SK-N-SH (cell line): ENCODE results near the gene DLEU7. TPM values are rescaled to one million over a fixed set of nuclear protein-coding genes. Genes with fewer than 3 reads are reported as not detected.

Source experiments
- CTCF ChIA-PET: fragments of 300-600, 350-600 bp; formaldehyde crosslinking; extraction: SDS; loops from one replicate; lab custom pipeline; 2021; lab: Yijun Ruan, JAX
- POLR2A ChIA-PET: fragments of 350-600 bp; sonication (Branson Sonifier 250); formaldehyde crosslinking; extraction: SDS; loops from one replicate; lab custom pipeline; 2020; ENCODE audit warnings: antibody characterized with exemption, inconsistent platforms; lab: Yijun Ruan, JAX
- DNase-seq: peaks from one replicate; pipeline ENCODE4 v3.0.0; 2012
- H2AFZ ChIP-seq: fragments of 200-600 bp; sonication (generic); 2 replicates; pipeline ENCODE4 v1.8.1; 2016; ENCODE audit warnings: antibody characterized with exemption, mild to moderate bottlenecking, low read depth
- H3F3A ChIP-seq: fragments of 200-600 bp; sonication (generic); replicated peaks from 2 replicates; pipeline ENCODE3; 2016; ENCODE audit warnings: antibody characterized with exemption, mild to moderate bottlenecking; ENCODE audit not compliant: insufficient read depth
- H3K27ac ChIP-seq, 2 experiments: fragments of 200-500 bp in 1 of 2; fragments of 200-600 bp in 1 of 2; sonication (Bioruptor generic) in 1 of 2; sonication (generic), shearing (Covaris generic) in 1 of 2; 2 replicates each; pipeline versions ENCODE4 v1.5.1 to v1.6.1; 2014 to 2016; ENCODE audit warnings: low read depth in 2 of 2, inconsistent platforms in 1 of 2, low read length in 1 of 2, mild to moderate bottlenecking in 1 of 2, mixed read lengths in 1 of 2
- H3K27me3 ChIP-seq: fragments of 200-600 bp; sonication (generic), shearing (Covaris generic); 2 replicates; pipeline ENCODE4 v1.6.1; 2016; ENCODE audit warnings: mixed run types; ENCODE audit not compliant: insufficient read depth
- H3K36me3 ChIP-seq, 2 experiments: fragments of 200-500 bp in 1 of 2; fragments of 200-600 bp in 1 of 2; sonication (Bioruptor generic) in 1 of 2; sonication (generic) in 1 of 2; replicated peaks in 1 of 2; 2 replicates each; pipeline versions ENCODE3 to v1.5.1; 2014 to 2016; ENCODE audit warnings: low read length in 1 of 2, mild to moderate bottlenecking in 1 of 2; ENCODE audit not compliant: insufficient read depth in 2 of 2, control insufficient read depth in 1 of 2
- H3K4me1 ChIP-seq, 2 experiments: fragments of 200-500 bp in 1 of 2; fragments of 200-600 bp in 1 of 2; sonication (Bioruptor generic) in 1 of 2; sonication (generic), shearing (Covaris generic) in 1 of 2; 2 replicates each; pipeline versions ENCODE4 v1.5.1 to v1.6.1; 2014 to 2016; ENCODE audit warnings: low read depth in 1 of 2, low read length in 1 of 2, mixed run types in 1 of 2; ENCODE audit not compliant: insufficient read depth in 2 of 2, control insufficient read depth in 1 of 2
- H3K4me2 ChIP-seq: fragments of 200-600 bp; sonication (generic), shearing (Covaris generic); 2 replicates; pipeline ENCODE4 v1.6.1; 2017; ENCODE audit warnings: mixed run types
- H3K4me3 ChIP-seq, 2 experiments: fragments of 200-500 bp in 1 of 2; fragments of 200-600 bp in 1 of 2; sonication (Bioruptor generic) in 1 of 2; sonication (generic), shearing (Covaris generic) in 1 of 2; 2 replicates each; pipeline versions ENCODE4 v1.5.1 to v1.8.1; 2014 to 2016; ENCODE audit warnings: low read depth in 2 of 2, inconsistent platforms in 1 of 2, low read length in 1 of 2, mild to moderate bottlenecking in 1 of 2, mixed read lengths in 1 of 2, moderate library complexity in 1 of 2
- H3K79me2 ChIP-seq: fragments of 200-600 bp; sonication (generic); 2 replicates; pipeline ENCODE4 v1.8.1; 2017; ENCODE audit warnings: mild to moderate bottlenecking; ENCODE audit not compliant: insufficient read depth
- H3K9ac ChIP-seq: fragments of 200-600 bp; sonication (generic); 2 replicates; pipeline ENCODE4 v1.6.1; 2017; ENCODE audit warnings: mixed run types
- H3K9me2 ChIP-seq: fragments of 200-600 bp; sonication (generic); 2 replicates; pipeline ENCODE4 v1.6.1; 2017; ENCODE audit warnings: mixed run types
- H3K9me3 ChIP-seq: fragments of 200-600 bp; sonication (generic); 2 replicates; pipeline ENCODE4 v1.6.1; 2017; ENCODE audit warnings: mixed run types, mild to moderate bottlenecking, moderate library complexity
- H4K20me1 ChIP-seq: fragments of 200-600 bp; sonication (generic); 2 replicates; pipeline ENCODE4 v1.6.1; 2017; ENCODE audit warnings: mild to moderate bottlenecking, mixed run types; ENCODE audit not compliant: insufficient read depth
- CHD2 ChIP-seq: fragments of 150-350 bp; IDR thresholded peaks from 2 replicates; pipeline ENCODE4 v1.6.1; 2018; ENCODE audit warnings: low read length; ENCODE audit not compliant: partially characterized antibody
- EZH2phosphoT487 ChIP-seq: fragments of 200-600 bp; sonication (generic); IDR thresholded peaks from 2 replicates; pipeline ENCODE4 v1.6.1; 2017; ENCODE audit warnings: low read depth, mixed run types, mild to moderate bottlenecking, antibody characterized with exemption, moderate library complexity, borderline replicate concordance
- IRF3 ChIP-seq: fragments of 150-350 bp; IDR thresholded peaks from 2 replicates; pipeline ENCODE4 v1.6.1; 2016; ENCODE audit warnings: mild to moderate bottlenecking, low read depth, low read length
- MEF2A ChIP-seq: IDR thresholded peaks from 2 replicates; pipeline ENCODE4 v1.4.0; 2012; ENCODE audit warnings: low read depth, borderline replicate concordance
- MXI1 ChIP-seq: IDR thresholded peaks from 2 replicates; pipeline ENCODE4 v1.6.1; 2012; ENCODE audit warnings: mild to moderate bottlenecking, low read depth, low read length, improper control_type of control experiment
- NRF1 ChIP-seq: IDR thresholded peaks from 2 replicates; pipeline ENCODE4 v1.6.1; 2012; ENCODE audit warnings: low read depth, mild to moderate bottlenecking, low read length
- RAD21 ChIP-seq: IDR thresholded peaks from 2 replicates; pipeline ENCODE4 v1.6.1; 2012; ENCODE audit warnings: mild to moderate bottlenecking, low read length
- REST ChIP-seq: IDR thresholded peaks from 2 replicates; pipeline ENCODE4 v1.6.1; 2012; ENCODE audit warnings: mild to moderate bottlenecking, low read depth, low read length, moderate library complexity
- RXRA ChIP-seq: IDR thresholded peaks from 2 replicates; pipeline ENCODE4 v1.4.0; 2012; ENCODE audit warnings: low read depth, mild to moderate bottlenecking, borderline replicate concordance
- SIN3A ChIP-seq: IDR thresholded peaks from 2 replicates; pipeline ENCODE4 v1.6.1; 2012; ENCODE audit warnings: low read depth, mild to moderate bottlenecking, low read length, moderate library complexity, borderline replicate concordance
- TAF1 ChIP-seq: IDR thresholded peaks from 2 replicates; pipeline ENCODE4 v1.6.1; 2012; ENCODE audit warnings: low read depth, mild to moderate bottlenecking, low read length, moderate library complexity, borderline replicate concordance
- TCF12 ChIP-seq: IDR thresholded peaks from 2 replicates; pipeline ENCODE4 v1.4.0; 2012
- WGBS: methylation state at CpG from one replicate; pipeline ENCODE4 v1.1.6; 2017; ENCODE audit warnings: low lambda C conversion rate; 5-methylcytosine and 5-hydroxymethylcytosine counted together
- polyA plus RNA-seq, 3 experiments: library from polyadenylated mRNA; depleted of rRNA; stranded (reverse); fragments of >200 nt; gene quantifications; 2 replicates each; pipeline ENCODE4 v1.2.3, GENCODE V29; 2012

The DLEU7 gene
- not detected in 2 replicates for polyA plus RNA-seq (2012; rRNA removed)
- 0.01 TPM in 1 of 2 replicates, not detected in the other for polyA plus RNA-seq (2012; cell fraction: cytosol; rRNA removed)
- not detected in 2 replicates for polyA plus RNA-seq (2012; cell fraction: nucleus; rRNA removed)

- no peaks in the 10 kb centered on the region for H4K20me1 ChIP-seq
- no peaks in the 10 kb centered on the region for H3K36me3 ChIP-seq
- no peak within 1 kb of the TSS for H3K4me2 ChIP-seq
- no peaks in the 10 kb centered on the region for H3F3A ChIP-seq
- H3K9me2 ChIP-seq: no peaks in the 10 kb centered on the region
- no peaks in the 10 kb centered on the region for H3K9me3 ChIP-seq
- no peak within 1 kb of the TSS for H3K9ac ChIP-seq
- ChIA-PET POLR2A (no interaction called here), CTCF (interaction anchor here (1.3 kb wide), 1 partner anchor 69 kb away, joined by 5 read pairs; no protein-coding TSS in a partner anchor)
- peaks cover 0 to 10% of the 10 kb centered on the region in 2 experiments; a peak in 1 of 4 replicates for H3K4me1 ChIP-seq
- WGBS: 86% methylated on average over 43 of the region's 78 CpGs
- H3K27me3 ChIP-seq: no peaks in the 10 kb centered on the region
- H3K4me3 ChIP-seq: no peak within 1 kb of the TSS
- H3K27ac ChIP-seq: no peak within 1 kb of the TSS
- DNase-seq: peak; percentile 16
- H2AFZ ChIP-seq: no peak within 1 kb of the TSS
- H3K79me2 ChIP-seq: no peaks in the 10 kb centered on the region
- no peak for TF ChIP-seq RAD21
- TF ChIP-seq TCF12: no peak
Observed at GRCh38 chr13:50843257-50844083, at the start of gene DLEU7. Gene DLEU7, minus strand, starts transcription at chr13:50843692. Its CDS starts 46 bp downstream, at chr13:50843646.

DNA sequence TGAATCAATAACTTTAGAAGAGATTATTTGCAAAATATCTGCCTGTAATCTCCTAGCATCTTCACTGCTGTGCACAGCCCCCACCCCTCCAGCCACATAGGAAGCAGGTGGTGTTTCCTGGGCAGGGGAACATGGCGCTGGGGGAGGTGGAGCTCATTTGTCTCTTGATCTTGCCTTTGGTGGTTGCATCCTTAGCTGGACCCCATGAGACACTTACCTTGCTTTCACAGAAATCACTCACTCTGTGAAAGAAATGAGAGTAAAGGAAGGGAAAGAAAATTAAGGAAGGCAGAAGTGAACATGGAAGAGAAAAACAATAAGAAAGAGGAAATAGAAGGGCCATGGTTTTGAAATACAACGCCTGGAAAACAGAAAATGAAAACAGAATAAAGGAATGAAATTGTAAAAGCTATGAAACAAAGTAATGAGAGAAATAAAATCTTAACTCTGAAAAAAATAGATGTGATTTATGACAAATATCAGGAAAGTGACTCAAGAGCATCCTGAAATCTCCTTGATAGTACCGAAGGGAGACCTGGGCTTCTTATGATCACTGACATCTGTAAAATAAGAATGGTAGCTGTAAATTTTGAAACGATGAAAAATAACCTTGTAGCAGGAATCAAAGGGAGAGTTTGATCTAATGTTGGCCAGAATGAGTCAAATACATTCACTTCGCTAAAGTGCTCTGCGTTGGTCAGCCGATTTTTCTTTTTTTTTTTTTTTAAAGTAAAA, 48.9 kb upstream of the DLEU7 start:
- Histone ChIP-seq H3K9ac (no peak overlapping the region), H3F3A (no peaks in the 10 kb centered on the region), H3K27ac (peak overlapping the region in 1 of 2 experiments; percentile 92; a peak in 2 of 4 replicates), H3K79me2 (no peaks in the 10 kb centered on the region), H3K36me3 (no peaks in the 10 kb centered on the region), H3K9me3 (no peaks in the 10 kb centered on the region), H3K4me2 (no peak overlapping the region), H3K9me2 (no peaks in the 10 kb centered on the region), H2AFZ (no peak overlapping the region), H4K20me1 (no peaks in the 10 kb centered on the region), H3K27me3 (no peaks in the 10 kb centered on the region), H3K4me1 (peaks cover 0 to 17% of the 10 kb centered on the region in 2 experiments; a peak in 2 of 4 replicates), H3K4me3 (no peak overlapping the region)
- WGBS: 63% methylated on average over 7 of the region's 7 CpGs
- no peak for DNase-seq
- ChIA-PET POLR2A (interaction anchor here (1.3 to 1.4 kb wide), 2 partner anchors 14 to 17 kb away, joined by 5 to 7 read pairs; no protein-coding TSS in a partner anchor), CTCF (interaction anchor here (1.1 to 8.3 kb wide), 7 partner anchors 18 to 915 kb away, joined by 3 to 47 read pairs (median 3); partner anchors contain the start of gene RNASEH2B)
- TF ChIP-seq EZH2phosphoT487: no peak
- no peak for TF ChIP-seq IRF3
- TF ChIP-seq MXI1: no peak
- no peak for TF ChIP-seq MEF2A
- TF ChIP-seq RXRA: no peak
- no peak for TF ChIP-seq REST
- TF ChIP-seq SIN3A: no peak
- TF ChIP-seq CHD2: no peak
- TF ChIP-seq NRF1: no peak
- no peak for TF ChIP-seq TAF1
- TF ChIP-seq TCF12: no peak
